ENCODE measurements around the gene MS4A13.
"Not testable (repeated sequence)": the region's sequence is repeated elsewhere in the genome, so short reads cannot be mapped to it uniquely, and the experiment has no call there.

MS4A13 gene

GRCh38 chr11:60530454-60531100 lies 15.4 kb downstream of the MS4A13 start:
- DNase-seq: no peak

- not testable (repeated sequence) for DNase-seq
Measured at GRCh38 chr11:60532383-60532782, 17.2 kb downstream of the MS4A13 start.

- not testable (repeated sequence) for DNase-seq
Measured at GRCh38 chr11:60538627-60539026, 23.4 kb downstream of the MS4A13 start.

GRCh38 chr11:60544077-60544476 lies 28.9 kb downstream of the MS4A13 start:
- DNase-seq: no peak

GRCh38 chr11:60561254-60561653 lies 46.1 kb downstream of the MS4A13 start:
- no peak for DNase-seq

GRCh38 chr11:60563553-60564235 lies 48.5 kb downstream of the MS4A13 start:
- no peak for DNase-seq

- no peak for DNase-seq
Measured at GRCh38 chr11:60566776-60567175, 51.6 kb downstream of the MS4A13 start.

- no peak for DNase-seq
Measured at GRCh38 chr11:60570970-60571369, 55.8 kb downstream of the MS4A13 start.

- no peak for DNase-seq
Measured at GRCh38 chr11:60589611-60590010, 74.4 kb downstream of the MS4A13 start.

Measured in hypothalamus (tissue), 51 donors.